ENCODE measurements around the gene ARL4D.

- no peak for TF ChIP-seq EZH2 (IDR thresholded peaks at IDR 0.05; ENCODE audit: low read depth)
- TF ChIP-seq, protein P1, sequence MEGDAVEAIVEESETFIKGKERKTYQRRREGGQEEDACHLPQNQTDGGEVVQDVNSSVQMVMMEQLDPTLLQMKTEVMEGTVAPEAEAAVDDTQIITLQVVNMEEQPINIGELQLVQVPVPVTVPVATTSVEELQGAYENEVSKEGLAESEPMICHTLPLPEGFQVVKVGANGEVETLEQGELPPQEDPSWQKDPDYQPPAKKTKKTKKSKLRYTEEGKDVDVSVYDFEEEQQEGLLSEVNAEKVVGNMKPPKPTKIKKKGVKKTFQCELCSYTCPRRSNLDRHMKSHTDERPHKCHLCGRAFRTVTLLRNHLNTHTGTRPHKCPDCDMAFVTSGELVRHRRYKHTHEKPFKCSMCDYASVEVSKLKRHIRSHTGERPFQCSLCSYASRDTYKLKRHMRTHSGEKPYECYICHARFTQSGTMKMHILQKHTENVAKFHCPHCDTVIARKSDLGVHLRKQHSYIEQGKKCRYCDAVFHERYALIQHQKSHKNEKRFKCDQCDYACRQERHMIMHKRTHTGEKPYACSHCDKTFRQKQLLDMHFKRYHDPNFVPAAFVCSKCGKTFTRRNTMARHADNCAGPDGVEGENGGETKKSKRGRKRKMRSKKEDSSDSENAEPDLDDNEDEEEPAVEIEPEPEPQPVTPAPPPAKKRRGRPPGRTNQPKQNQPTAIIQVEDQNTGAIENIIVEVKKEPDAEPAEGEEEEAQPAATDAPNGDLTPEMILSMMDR (conservative IDR thresholded peaks at IDR 0.05) = no peak
Observed at GRCh38 chr17:43392397-43392796, 6.4 kb upstream of the ARL4D start.
